HUES64 (cell line): ENCODE measurements around the gene ST6GALNAC3.

Experiments used
- H3K27ac ChIP-seq: 2 replicates; pipeline ENCODE4 v1.7.0; 2013; ENCODE audit warnings: low read depth, low read length, inconsistent platforms
- H3K27me3 ChIP-seq: 2 replicates; pipeline ENCODE4 v1.6.1; 2013; ENCODE audit warnings: mild to moderate bottlenecking, low read length; ENCODE audit not compliant: insufficient read depth
- H3K36me3 ChIP-seq: 2 replicates; pipeline ENCODE4 v1.6.1; 2013; ENCODE audit warnings: mild to moderate bottlenecking, low read length; ENCODE audit not compliant: insufficient read depth
- H3K4me1 ChIP-seq: 2 replicates; pipeline ENCODE4 v1.6.1; 2013; ENCODE audit warnings: mild to moderate bottlenecking, low read length, moderate library complexity; ENCODE audit not compliant: insufficient read depth
- H3K4me3 ChIP-seq: 2 replicates; pipeline ENCODE4 v1.5.1; 2013; ENCODE audit warnings: mild to moderate bottlenecking, low read length, moderate library complexity
- H3K9ac ChIP-seq: 2 replicates; pipeline ENCODE4 v1.6.1; 2013; ENCODE audit warnings: mild to moderate bottlenecking, low read depth, low read length
- H3K9me3 ChIP-seq: 2 replicates; pipeline ENCODE4 v1.6.1; 2013; ENCODE audit warnings: low read depth, low read length; ENCODE audit not compliant: insufficient read depth
- WGBS: fragments of 150-250, 120-280 bp; methylation state at CpG from one replicate; pipeline ENCODE4 v1.1.7; 2013; ENCODE audit warnings: missing lambda C conversion rate; 5-methylcytosine and 5-hydroxymethylcytosine counted together

ST6GALNAC3 gene

DNA sequence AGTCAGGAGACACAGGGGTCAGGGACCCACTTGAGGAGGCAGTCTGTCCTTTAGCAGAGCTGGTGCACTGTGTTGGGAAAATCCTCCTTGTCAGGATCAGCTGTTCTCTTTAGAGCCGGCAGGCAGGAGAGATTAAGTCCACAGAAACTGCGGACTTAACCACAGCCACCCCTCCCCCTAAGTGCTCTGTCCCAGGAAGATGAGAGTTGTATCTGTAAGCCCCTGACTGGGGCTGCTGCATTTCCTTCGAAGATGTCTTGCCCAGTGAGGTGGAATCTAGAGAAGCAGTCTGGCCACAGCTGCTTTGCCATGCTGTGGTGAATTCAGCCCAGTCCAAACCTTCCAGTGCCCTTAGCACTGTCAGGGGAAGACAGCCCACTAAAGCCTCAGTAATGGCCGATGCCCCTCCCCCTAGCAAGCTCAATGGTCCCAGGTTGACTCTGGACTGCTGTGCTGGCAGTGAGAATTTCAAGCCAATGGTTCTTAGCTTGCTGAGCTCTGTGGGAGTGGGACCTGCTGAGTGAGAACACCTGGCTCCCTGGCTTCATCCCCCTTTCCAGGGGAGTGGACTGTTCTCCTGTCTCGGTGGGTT lies 172.8 kb downstream of the ST6GALNAC3 start:
- WGBS, result 57% methylated on average over 5 of the region's 5 CpGs
- Histone ChIP-seq H3K4me1 (peaks cover 41% of the 10 kb centered on the region), H3K27ac (no peak overlapping the region), H3K9ac (no peak overlapping the region), H3K36me3 (no peaks in the 10 kb centered on the region), H3K27me3 (no peaks in the 10 kb centered on the region), H3K9me3 (0 out of 2 replicates have a peak, but pooled peaks cover 4% of the 10 kb centered on the region), H3K4me3 (no peak overlapping the region)

DNA sequence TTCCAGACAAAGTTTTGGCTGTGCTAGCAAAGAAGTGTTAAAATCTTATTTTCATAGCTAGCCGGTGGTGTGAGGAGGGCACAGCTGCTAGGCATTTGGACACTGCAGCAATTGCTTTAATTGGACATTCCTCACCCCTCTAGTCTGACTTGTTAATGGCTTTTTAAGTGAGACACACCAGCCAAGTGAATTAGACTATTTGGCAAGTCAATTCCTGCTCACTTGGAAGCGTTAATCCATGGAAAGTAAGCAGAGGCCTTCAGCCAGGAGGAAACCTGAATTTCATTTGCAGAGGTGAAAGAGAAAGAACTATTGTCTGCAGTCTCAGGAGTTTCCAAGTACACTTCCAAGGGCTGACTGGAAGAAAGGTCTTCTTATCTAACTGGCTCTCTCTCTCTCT lies 175.7 kb downstream of the ST6GALNAC3 start:
- peak overlapping the region; percentile 67; the same call in 1 of the 2 replicates for H3K27ac ChIP-seq
- H3K4me1 ChIP-seq, result peaks cover 59% of the 10 kb centered on the region
- no peak overlapping the region for H3K9ac ChIP-seq
- no peak overlapping the region for H3K4me3 ChIP-seq
- no peaks in the 10 kb centered on the region for H3K36me3 ChIP-seq
- WGBS, result 61% methylated on average over 2 of the region's 2 CpGs
- no peaks in the 10 kb centered on the region for H3K27me3 ChIP-seq
- no peaks in the 10 kb centered on the region for H3K9me3 ChIP-seq

DNA sequence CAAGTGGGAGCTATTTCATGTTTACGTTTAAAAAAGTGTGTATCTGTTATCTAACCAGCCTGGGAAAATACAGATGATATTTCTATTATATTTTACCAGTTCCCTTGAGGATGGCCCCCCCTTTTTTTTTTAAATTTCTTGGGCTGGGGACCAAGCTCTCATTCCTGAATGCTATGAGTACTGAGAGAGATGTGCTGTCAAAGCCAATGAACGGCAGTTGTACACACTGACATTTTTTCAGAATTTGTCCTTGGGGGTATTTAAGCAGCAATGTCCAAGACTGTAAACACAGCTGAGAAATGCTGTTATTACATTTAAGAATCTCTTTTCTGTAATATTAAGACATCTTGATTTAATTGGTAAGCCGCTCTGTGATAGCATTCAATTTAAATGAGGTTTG lies 177.9 kb downstream of the ST6GALNAC3 start:
- no peak overlapping the region for H3K4me3 ChIP-seq
- no peaks in the 10 kb centered on the region for H3K9me3 ChIP-seq
- peaks cover 60% of the 10 kb centered on the region for H3K4me1 ChIP-seq
- H3K9ac ChIP-seq, result no peak overlapping the region
- H3K36me3 ChIP-seq, result no peaks in the 10 kb centered on the region
- H3K27me3 ChIP-seq, result no peaks in the 10 kb centered on the region
- H3K27ac ChIP-seq, result no peak overlapping the region
- WGBS, result 86% methylated on average over 3 of the region's 3 CpGs

DNA sequence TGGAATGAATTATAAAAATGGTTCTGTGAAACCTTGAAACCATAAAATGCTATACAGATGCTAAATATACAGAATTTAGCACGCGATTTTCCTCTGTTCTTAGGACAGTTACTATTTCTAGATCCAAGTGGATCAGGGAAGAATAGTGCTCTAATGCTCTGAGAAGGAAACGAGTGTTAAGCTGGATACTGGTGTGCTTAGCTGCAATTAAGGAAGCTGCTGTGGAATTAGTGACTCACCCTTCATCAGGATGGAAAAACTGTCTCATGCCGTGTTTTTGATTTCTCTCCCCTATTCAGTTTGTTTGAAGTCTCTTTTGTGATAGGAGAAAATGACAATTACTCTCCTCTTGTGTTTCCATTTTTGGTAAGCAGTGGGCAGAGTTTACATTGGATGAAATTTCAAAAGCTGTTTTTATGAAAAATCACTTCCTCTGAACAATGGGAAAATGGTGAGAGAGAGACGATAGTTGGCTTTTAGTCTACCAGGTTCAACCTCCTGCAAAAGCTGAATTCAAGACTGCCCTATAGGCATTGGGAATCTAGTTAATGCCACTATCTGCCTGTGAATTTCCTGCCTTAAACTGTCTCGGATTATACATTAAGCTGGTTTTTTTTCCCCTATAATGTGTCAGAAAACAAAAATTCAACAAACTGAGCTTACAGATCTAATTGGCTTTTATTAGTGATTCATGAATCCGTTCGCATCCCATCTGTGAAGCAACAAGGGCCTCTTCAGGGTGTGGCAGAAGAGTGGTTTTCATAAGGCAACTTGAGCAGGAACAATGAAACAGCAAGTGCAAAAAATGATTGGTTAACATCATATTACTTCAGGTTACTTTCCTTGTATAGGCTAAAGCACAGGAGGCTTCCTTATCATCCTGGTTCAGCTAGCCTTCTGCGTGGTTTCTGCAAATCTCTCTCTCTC lies 179.8 kb downstream of the ST6GALNAC3 start:
- Histone ChIP-seq H3K27ac (no peak overlapping the region), H3K27me3 (no peaks in the 10 kb centered on the region), H3K9me3 (no peaks in the 10 kb centered on the region), H3K36me3 (no peaks in the 10 kb centered on the region), H3K9ac (no peak overlapping the region; the same call in 1 of the 2 replicates), H3K4me1 (peaks cover 62% of the 10 kb centered on the region), H3K4me3 (no peak overlapping the region)
- 85% methylated on average over 9 of the region's 9 CpGs for WGBS

DNA sequence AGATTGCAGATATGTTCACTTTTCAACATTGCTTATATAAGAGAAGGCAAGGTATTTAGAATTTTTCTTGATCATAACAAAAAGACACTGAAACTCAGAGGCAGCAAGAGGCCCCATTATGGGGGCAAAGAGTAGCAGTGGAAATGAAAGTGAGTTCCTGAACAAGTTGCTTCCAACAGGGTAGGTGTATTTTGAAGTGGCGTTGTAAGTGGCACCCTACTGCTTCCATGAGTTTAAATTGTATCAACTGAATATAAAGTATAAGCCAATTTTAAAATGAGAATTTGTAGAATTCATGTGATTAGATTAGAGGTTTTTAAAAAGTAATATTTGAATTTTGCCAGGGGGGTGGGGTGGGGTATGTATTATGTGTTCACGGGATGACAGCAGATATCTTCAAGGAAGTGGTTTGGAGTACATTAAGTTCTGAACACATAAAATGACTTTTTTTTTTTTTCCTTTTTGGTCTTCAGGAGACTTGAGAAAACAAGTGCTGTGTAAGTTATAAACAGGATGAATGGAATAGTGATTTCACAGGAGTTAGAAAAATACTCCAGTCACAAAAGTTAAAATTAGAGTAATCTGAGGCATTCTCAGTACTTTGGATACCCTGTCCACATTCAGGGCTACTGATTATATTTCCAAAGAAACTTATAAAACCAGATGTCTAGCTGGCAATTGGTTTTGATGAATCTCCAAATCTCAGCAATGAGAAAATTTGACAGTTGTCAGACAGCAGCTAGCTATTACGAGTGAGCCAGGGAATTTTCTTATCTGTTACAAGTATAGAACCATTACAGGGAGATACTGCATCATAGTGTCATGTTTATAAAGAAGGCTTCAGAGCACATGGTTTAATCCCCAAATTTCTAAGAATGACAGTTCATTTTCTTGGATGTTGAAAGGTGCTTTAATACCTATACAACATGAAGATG lies 182.0 kb downstream of the ST6GALNAC3 start:
- WGBS, result 88% methylated on average over 3 of the region's 3 CpGs
- H3K4me3 ChIP-seq, result no peak overlapping the region
- H3K36me3 ChIP-seq, result no peaks in the 10 kb centered on the region
- peaks cover 43% of the 10 kb centered on the region for H3K4me1 ChIP-seq
- H3K27me3 ChIP-seq, result no peaks in the 10 kb centered on the region
- H3K9me3 ChIP-seq, result no peaks in the 10 kb centered on the region
- no peak overlapping the region for H3K27ac ChIP-seq
- H3K9ac ChIP-seq, result no peak overlapping the region

DNA sequence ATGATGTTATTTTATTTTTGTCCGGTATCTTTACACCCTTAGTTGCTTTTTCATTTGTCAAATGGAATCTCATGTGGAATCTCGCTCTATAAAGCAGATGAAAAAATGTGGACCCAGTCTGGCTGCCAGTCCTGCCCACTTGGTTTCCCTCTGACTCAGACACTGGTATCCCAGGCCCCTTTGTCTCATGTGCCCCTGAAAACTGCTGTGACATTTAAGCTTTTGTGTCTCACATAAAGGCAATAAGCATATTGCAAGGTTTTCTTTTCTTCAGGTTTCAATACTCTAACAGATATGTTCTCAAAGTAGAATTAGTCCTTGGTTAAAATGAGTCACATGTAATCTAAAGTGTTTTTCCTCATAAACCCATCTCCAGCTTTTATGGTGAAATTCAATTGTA lies 183.3 kb downstream of the ST6GALNAC3 start:
- H3K36me3 ChIP-seq, result no peaks in the 10 kb centered on the region
- no peaks in the 10 kb centered on the region for H3K27me3 ChIP-seq
- H3K4me3 ChIP-seq, result no peak overlapping the region
- peaks cover 40% of the 10 kb centered on the region for H3K4me1 ChIP-seq
- H3K9me3 ChIP-seq, result no peaks in the 10 kb centered on the region
- H3K9ac ChIP-seq, result no peak overlapping the region
- H3K27ac ChIP-seq, result no peak overlapping the region
- 90% methylated on average over 2 of the region's 2 CpGs for WGBS

DNA sequence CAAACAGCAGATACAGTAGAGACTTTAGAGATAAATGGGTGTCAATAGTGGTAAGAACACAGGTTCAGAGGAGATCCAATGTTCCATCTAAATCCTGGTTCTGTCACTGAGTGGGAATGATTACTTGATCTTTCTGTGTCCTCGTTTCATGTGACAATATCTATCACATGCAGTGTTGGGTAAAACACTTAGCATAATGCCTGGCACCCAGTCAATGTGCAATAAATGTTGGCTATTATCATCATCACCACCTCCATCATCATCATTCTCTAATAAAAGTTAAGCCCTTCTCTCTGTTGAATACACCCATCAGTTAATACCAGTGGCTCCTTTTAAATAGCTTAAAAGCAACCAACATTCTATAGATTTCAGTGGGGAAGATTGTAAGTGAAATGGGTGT lies 184.7 kb downstream of the ST6GALNAC3 start:
- H3K9me3 ChIP-seq, result no peaks in the 10 kb centered on the region
- H3K27ac ChIP-seq, result no peak overlapping the region
- H3K9ac ChIP-seq, result no peak overlapping the region
- WGBS, result 92% methylated on average over 1 of the region's 1 CpG
- peaks cover 38% of the 10 kb centered on the region for H3K4me1 ChIP-seq
- no peaks in the 10 kb centered on the region for H3K27me3 ChIP-seq
- H3K36me3 ChIP-seq, result no peaks in the 10 kb centered on the region
- H3K4me3 ChIP-seq, result no peak overlapping the region

DNA sequence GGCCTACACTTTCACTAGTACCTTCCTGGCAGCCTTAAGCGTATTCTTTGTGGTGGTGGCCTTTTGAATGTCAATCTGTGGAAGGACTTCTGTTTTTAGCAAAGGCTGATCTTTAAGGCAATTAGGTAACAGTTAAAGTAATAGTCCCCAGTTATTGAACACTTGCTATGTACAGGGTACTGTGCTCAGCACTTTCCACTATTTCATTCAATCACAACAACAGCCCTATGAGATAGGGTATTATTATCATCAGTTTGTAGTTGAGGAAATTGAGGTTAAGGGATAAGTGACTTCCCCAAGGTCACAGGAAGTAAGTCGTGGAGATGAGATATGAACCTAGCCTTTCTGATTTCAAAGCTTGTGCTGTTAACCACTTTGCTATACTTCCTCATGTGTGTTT lies 185.7 kb downstream of the ST6GALNAC3 start:
- Histone ChIP-seq H3K27ac (no peak overlapping the region), H3K9ac (no peak overlapping the region), H3K27me3 (no peaks in the 10 kb centered on the region), H3K9me3 (no peaks in the 10 kb centered on the region), H3K36me3 (no peaks in the 10 kb centered on the region), H3K4me1 (peaks cover 31% of the 10 kb centered on the region), H3K4me3 (no peak overlapping the region)
- 100% methylated on average over 2 of the region's 2 CpGs for WGBS

DNA sequence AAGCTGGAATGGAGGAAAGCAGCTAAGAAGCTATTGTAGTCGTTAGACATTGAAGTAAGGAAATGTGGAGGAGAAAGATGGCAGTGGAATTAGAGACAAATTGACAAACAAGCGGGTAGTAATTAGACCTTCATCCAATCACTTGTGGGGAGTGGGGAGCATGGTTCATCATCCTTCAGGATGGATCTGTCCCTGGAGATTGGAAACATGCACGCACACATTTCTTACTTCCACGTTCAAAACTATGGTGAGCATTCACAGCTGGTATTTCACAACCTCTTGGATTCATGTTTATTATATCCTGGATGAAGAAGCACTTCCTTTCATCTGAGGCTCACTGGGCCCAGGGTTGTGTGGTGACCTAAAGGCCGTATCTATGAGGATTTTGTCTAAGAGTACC lies 188.1 kb downstream of the ST6GALNAC3 start:
- H3K36me3 ChIP-seq, result no peaks in the 10 kb centered on the region
- H3K4me1 ChIP-seq, result peaks cover 17% of the 10 kb centered on the region
- 97% methylated on average over 5 of the region's 5 CpGs for WGBS
- H3K9ac ChIP-seq, result no peak overlapping the region
- H3K27ac ChIP-seq, result no peak overlapping the region
- H3K27me3 ChIP-seq, result no peaks in the 10 kb centered on the region
- H3K4me3 ChIP-seq, result no peak overlapping the region
- no peaks in the 10 kb centered on the region for H3K9me3 ChIP-seq

DNA sequence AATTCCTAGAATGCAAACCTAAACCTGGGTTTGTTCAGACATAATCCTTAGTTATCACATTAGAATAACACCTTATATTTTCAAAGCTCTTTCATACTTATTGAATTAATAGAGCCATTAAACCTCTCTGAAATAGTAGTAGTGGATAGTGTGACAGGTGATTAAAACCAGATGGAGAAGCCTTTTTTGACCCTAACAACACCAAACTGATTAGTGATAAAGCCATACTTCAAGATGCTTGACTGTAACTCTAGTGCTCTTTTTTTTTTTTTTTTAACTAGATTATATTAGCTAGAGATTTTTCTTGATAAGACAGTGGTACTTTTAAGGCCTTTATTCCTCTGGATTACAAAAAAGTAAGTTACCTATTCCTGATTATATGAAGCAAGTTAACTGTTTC lies 190.1 kb downstream of the ST6GALNAC3 start:
- H3K4me3 ChIP-seq, result no peak overlapping the region
- H3K4me1 ChIP-seq, result peaks cover 25% of the 10 kb centered on the region
- no peaks in the 10 kb centered on the region for H3K9me3 ChIP-seq
- no peaks in the 10 kb centered on the region for H3K27me3 ChIP-seq
- no peak overlapping the region for H3K9ac ChIP-seq
- H3K36me3 ChIP-seq, result no peaks in the 10 kb centered on the region
- H3K27ac ChIP-seq, result no peak overlapping the region

DNA sequence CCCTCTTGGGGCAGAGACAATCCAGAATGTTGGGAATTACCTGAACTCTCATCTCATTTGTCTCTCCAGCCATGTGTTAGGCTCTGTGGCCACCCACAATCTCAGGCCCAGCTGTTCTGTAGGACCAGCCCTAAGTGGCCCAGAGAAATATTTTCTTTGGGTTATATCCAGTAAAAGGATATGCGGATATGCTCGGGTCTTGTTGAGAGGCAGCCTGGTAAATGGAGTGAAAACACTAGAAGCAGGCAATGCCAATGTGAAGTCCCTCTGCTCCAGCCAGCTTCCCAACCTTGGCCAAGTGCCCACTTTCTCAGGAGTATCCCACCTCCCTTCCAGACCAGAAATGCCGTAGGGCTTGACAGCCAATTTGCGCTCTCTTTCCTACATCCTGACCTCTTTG lies 192.2 kb downstream of the ST6GALNAC3 start:
- no peaks in the 10 kb centered on the region for H3K9me3 ChIP-seq
- H3K27ac ChIP-seq, result no peak overlapping the region
- H3K4me1 ChIP-seq, result peaks cover 30% of the 10 kb centered on the region
- no peaks in the 10 kb centered on the region for H3K36me3 ChIP-seq
- no peak overlapping the region for H3K9ac ChIP-seq
- 95% methylated on average over 4 of the region's 4 CpGs for WGBS
- no peak overlapping the region for H3K4me3 ChIP-seq
- no peaks in the 10 kb centered on the region for H3K27me3 ChIP-seq
